Astrocyte of the cerebellum (primary cell): ENCODE measurements around the gene DUS1L.

Experiments used
- DNase-seq: peaks from one replicate; pipeline ENCODE4 v3.0.0-alpha.2; 2011; ENCODE audit warnings: low read depth
- H3K4me3 ChIP-seq: 2 replicates; pipeline ENCODE4 v1.5.1; 2011; ENCODE audit warnings: mild to moderate bottlenecking, low read depth, low read length, moderate library complexity
- in situ Hi-C: cut with HindIII; loops from 2 replicates; pipeline ENCODE4 v1.10.0; 2017; ENCODE audit warnings: low sequenced_read_pairs
- TF ChIP-seq, protein P1 (sequence below): IDR thresholded peaks from 2 replicates; pipeline ENCODE4 v1.5.1; 2012; ENCODE audit warnings: low read length, low read depth, moderate library complexity, mild to moderate bottlenecking; ENCODE audit errors: missing control alignments

DUS1L gene

DNA sequence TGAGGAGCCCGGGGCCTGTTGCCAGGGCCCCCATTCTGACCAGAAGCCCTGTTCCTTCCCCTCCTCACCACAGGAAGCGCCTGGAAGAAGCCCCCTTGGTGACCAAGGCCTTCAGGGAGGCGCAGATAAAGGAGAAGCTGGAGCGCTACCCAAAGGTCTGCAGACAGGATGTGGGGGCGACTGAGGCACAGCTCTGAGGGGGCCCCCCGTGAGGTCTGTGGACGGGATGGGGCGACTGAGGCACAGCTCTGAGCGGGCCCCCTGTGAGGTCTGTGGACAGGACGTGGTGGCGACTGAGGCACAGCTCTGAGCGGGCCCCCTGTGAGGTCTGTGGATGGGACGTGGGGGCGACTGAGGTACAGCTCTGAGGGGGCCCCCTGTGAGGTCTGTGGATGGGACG, 56.2 kb downstream of the DUS1L start:
- DNase-seq: no peak
- TF ChIP-seq, protein P1, sequence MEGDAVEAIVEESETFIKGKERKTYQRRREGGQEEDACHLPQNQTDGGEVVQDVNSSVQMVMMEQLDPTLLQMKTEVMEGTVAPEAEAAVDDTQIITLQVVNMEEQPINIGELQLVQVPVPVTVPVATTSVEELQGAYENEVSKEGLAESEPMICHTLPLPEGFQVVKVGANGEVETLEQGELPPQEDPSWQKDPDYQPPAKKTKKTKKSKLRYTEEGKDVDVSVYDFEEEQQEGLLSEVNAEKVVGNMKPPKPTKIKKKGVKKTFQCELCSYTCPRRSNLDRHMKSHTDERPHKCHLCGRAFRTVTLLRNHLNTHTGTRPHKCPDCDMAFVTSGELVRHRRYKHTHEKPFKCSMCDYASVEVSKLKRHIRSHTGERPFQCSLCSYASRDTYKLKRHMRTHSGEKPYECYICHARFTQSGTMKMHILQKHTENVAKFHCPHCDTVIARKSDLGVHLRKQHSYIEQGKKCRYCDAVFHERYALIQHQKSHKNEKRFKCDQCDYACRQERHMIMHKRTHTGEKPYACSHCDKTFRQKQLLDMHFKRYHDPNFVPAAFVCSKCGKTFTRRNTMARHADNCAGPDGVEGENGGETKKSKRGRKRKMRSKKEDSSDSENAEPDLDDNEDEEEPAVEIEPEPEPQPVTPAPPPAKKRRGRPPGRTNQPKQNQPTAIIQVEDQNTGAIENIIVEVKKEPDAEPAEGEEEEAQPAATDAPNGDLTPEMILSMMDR: no peak
- H3K4me3 ChIP-seq: no peak overlapping the region
- in situ Hi-C loops: no loop called here

DNA sequence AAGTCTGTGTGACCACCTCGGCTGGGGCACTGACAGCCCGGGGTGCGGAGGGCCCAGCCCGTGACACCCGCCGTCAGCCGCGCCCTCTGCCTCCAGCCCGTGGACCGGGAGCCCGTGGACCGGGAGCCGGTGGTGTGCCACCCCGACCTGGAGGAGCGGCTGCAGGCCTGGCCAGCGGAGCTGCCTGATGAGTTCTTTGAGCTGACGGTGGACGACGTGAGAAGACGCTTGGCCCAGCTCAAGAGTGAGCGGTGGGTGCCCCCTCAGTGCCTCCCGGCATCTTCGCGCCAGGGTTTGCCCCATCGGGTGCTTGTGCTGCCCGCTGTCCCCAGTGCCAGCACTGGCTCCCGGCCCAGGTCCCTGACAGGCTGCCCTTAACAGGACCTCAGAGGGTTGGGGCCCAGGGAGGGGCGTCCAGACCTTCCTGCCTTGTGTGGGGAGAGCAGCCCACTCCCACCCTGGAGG, 56.6 kb downstream of the DUS1L start:
- no peak for DNase-seq
- no peak overlapping the region for H3K4me3 ChIP-seq
- TF ChIP-seq, protein P1: no peak
- in situ Hi-C loops: no loop called here

DNA sequence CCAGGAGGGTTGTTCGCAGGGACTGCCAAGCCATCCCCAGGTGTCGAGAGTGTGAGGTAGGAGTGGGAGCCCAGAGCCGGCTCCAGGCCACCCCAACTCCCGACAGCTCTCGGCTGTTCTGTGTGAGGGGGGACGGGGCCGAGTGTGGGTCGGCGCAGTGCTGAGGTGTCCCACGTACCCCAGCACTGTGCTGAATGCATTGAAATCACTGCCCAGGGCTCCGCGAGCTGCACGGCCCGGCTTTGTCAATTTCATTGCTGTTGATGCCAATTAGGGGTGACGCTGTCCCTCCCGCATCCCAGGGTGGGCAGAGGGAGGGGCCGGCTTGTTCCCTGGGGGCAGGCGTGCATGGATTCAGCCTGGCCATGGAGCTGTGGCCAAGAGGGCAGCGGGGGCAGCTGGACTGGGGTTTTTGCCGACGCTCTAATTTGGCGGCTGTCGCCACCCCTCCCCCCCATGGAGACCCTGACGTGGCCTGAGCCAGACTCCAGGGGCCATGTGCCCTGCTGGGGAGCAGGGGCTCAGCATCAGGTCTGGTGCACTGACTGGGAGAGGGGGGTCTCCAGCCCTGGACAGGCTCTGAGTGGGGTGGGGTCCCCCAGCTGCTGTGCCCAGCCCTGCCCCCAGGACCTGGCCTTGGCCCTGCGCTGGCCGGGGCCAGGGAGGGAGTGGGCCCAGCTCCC, 57.2 kb downstream of the DUS1L start:
- TF ChIP-seq, protein P1: no peak
- H3K4me3 ChIP-seq: no peak overlapping the region
- no peak for DNase-seq
- in situ Hi-C loops: no loop called here
